ENCODE measurements around the gene NIPSNAP3A. TPM values are rescaled to one million over a fixed set of nuclear protein-coding genes. Genes with fewer than 3 reads are reported as not detected.

NIPSNAP3A gene
- total RNA-seq, 4 donors from 2014 or later, result 22.6 to 63.2 (median 43.3) TPM

DNA sequence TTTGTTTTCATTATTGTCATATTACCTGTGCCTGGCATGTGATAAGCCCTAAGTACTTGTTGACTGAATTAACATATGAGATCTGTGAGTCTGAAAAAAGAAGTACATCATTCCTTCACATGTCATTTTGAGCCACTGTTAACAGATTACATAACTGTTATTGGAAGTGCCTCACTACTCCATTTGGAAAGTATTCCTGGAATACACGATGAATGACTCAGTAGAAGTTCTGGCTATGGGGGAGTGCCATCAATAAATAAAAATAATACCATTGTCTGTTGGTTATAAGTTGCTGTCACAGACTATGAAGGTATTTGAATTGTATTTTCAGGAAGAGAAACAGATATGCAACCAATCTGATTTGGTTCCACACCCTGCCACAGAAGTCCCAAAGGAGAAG lies 29.3 kb downstream of the NIPSNAP3A start:
- Histone ChIP-seq H3K36me3 (no peaks in the 10 kb centered on the region), H3K9me3 (no peaks in the 10 kb centered on the region), H3K4me1 (no peaks in the 10 kb centered on the region), H3K4me3 (no peak overlapping the region), H3K27ac (no peak overlapping the region), H3K27me3 (no peaks in the 10 kb centered on the region)
- DNase-seq, result no peak
- TF ChIP-seq POLR2A (IDR thresholded peaks at IDR 0.05), result no peak
- TF ChIP-seq, protein P1, sequence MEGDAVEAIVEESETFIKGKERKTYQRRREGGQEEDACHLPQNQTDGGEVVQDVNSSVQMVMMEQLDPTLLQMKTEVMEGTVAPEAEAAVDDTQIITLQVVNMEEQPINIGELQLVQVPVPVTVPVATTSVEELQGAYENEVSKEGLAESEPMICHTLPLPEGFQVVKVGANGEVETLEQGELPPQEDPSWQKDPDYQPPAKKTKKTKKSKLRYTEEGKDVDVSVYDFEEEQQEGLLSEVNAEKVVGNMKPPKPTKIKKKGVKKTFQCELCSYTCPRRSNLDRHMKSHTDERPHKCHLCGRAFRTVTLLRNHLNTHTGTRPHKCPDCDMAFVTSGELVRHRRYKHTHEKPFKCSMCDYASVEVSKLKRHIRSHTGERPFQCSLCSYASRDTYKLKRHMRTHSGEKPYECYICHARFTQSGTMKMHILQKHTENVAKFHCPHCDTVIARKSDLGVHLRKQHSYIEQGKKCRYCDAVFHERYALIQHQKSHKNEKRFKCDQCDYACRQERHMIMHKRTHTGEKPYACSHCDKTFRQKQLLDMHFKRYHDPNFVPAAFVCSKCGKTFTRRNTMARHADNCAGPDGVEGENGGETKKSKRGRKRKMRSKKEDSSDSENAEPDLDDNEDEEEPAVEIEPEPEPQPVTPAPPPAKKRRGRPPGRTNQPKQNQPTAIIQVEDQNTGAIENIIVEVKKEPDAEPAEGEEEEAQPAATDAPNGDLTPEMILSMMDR (IDR thresholded peaks at IDR 0.05), result no peak
- intact Hi-C loops (cut with DNase I; ENCODE audit: low total_unique reads), result no loop called here

DNA sequence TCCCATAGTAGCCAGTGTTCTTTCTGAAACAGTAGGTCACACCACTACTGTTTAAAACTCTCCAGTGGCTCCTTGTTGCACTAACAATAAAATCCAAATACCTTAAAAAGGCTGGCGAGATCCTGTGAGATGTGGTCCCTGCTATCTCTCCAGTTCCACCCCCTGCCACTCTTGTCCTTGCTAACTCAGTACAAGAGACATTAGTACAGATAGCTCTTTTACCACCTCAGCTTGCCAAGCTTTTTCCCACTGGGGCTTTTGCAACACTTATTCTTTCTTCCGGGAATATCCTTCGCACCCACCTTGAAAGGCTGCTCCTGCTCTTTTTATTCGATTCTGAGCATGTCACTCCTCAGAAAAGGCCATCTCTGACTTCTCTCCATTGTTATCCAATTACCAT lies 31.3 kb downstream of the NIPSNAP3A start:
- Histone ChIP-seq H3K27ac (no peak overlapping the region), H3K4me3 (no peak overlapping the region), H3K9me3 (no peaks in the 10 kb centered on the region), H3K27me3 (no peaks in the 10 kb centered on the region), H3K4me1 (no peaks in the 10 kb centered on the region), H3K36me3 (no peaks in the 10 kb centered on the region)
- intact Hi-C loops (cut with DNase I; ENCODE audit: low total_unique reads), result no loop called here
- no peak for DNase-seq
- TF ChIP-seq, protein P1 (IDR thresholded peaks at IDR 0.05), result no peak
- no peak for TF ChIP-seq POLR2A (IDR thresholded peaks at IDR 0.05)

DNA sequence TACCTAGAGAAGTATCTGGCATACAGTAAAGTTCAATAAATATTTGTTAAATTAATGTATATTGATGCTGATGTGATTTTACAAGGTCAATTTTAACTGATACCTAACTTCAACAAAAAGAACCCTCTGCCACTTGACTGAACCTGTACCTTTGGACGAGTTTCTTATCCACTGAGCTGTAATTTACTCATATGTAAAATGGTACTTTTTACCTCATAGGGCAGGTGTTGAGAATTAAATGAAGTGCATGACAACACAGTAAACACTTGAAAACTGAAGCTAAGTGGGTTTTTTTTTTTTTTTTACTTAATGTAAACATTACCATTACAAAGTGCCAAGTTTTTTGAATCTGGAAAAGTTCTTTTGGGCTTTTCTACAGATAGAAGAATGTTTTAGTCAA lies 31.9 kb downstream of the NIPSNAP3A start:
- H3K27me3 ChIP-seq, result no peaks in the 10 kb centered on the region
- DNase-seq, result no peak
- no peaks in the 10 kb centered on the region for H3K4me1 ChIP-seq
- H3K36me3 ChIP-seq, result no peaks in the 10 kb centered on the region
- H3K9me3 ChIP-seq, result no peaks in the 10 kb centered on the region
- no peak overlapping the region for H3K4me3 ChIP-seq
- H3K27ac ChIP-seq, result no peak overlapping the region
- TF ChIP-seq POLR2A (IDR thresholded peaks at IDR 0.05), result no peak
- TF ChIP-seq, protein P1 (IDR thresholded peaks at IDR 0.05), result no peak
- intact Hi-C loops (cut with DNase I; ENCODE audit: low total_unique reads), result no loop called here

DNA sequence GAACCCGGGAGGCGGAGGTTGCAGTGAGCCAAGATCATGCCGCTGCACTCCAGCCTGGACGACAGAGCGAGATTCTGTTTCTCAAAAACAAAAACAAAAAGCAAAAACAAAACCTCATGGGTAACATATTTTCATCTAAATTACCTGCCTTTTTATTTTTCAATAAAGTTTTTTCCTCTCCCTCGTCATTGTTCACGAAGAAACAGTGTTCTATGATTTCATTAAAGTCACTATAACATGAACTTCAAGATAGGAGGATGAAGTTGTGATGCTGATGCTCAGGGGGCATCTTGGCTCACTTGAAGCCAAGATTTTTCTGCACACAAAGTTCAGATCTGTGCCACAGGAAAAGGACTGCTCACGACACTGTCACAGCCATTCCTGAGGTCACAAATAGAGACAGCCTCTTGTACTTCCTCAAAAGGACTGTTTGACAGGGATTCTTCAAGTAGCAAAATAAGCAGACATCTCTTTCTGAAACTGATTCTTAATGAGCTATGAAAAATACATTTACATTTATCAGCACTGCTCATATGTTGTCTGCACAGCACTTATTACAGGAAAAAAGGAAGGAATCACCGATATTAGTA lies 32.6 kb downstream of the NIPSNAP3A start:
- no peak for TF ChIP-seq POLR2A (IDR thresholded peaks at IDR 0.05)
- TF ChIP-seq, protein P1 (IDR thresholded peaks at IDR 0.05), result no peak
- H3K4me3 ChIP-seq, result no peak overlapping the region
- intact Hi-C loops (cut with DNase I; ENCODE audit: low total_unique reads), result no loop called here
- no peaks in the 10 kb centered on the region for H3K4me1 ChIP-seq
- no peaks in the 10 kb centered on the region for H3K27me3 ChIP-seq
- DNase-seq, result no peak
- H3K27ac ChIP-seq, result no peak overlapping the region
- no peaks in the 10 kb centered on the region for H3K9me3 ChIP-seq
- no peaks in the 10 kb centered on the region for H3K36me3 ChIP-seq

DNA sequence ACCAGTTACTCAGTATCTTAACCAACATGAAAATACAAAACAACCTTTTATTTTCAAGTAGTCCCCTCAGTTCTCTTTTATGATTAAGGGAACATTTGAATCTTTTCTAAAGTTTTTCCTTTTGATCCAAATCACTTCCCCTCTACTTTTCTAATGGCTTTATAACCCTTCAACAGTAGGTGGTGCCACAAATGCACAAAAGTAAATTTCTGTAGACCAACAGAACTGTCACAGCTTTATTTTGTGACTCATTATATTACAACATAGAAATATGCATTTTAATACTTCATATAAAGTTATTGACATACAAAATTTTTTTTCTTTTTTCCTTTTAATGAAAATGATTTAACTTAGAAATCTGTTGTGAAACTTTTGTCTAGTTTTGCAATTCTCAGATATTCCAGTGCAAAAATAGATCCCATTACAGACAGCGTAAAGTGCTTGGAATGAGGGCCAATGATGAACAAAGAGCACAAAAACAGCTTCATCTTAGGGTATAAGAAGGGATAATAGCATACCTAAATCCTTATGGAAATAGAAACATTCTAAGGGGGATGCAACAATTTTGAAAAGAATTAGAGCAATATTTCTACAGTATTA lies 33.4 kb downstream of the NIPSNAP3A start:
- intact Hi-C loops (cut with DNase I; ENCODE audit: low total_unique reads), result no loop called here
- DNase-seq, result no peak
- Histone ChIP-seq H3K9me3 (no peaks in the 10 kb centered on the region), H3K4me3 (no peak overlapping the region), H3K36me3 (no peaks in the 10 kb centered on the region), H3K27me3 (no peaks in the 10 kb centered on the region), H3K4me1 (no peaks in the 10 kb centered on the region), H3K27ac (no peak overlapping the region)
- TF ChIP-seq POLR2A (IDR thresholded peaks at IDR 0.05), result no peak
- TF ChIP-seq, protein P1 (IDR thresholded peaks at IDR 0.05), result peak in 1 of 4 experiments; percentile 18
